H1 (cell line): ENCODE results near the gene CDKN2B-AS1. TPM values are rescaled to one million over a fixed set of nuclear protein-coding genes. Genes with fewer than 3 reads are reported as not detected.

ENCODE experiments used
- CTCF ChIA-PET: fragments of 300-600 bp; sonication (Branson Sonifier 250); formaldehyde crosslinking; loops from one replicate; lab custom pipeline; 2021; ENCODE audit not compliant: partially characterized antibody; lab: Charles Lee
- POLR2A ChIA-PET: fragments of 300-600 bp; sonication (Branson Sonifier 250); formaldehyde crosslinking; loops from one replicate; lab custom pipeline; 2021; ENCODE audit warnings: inconsistent platforms; ENCODE audit not compliant: partially characterized antibody; lab: Charles Lee
- DNase-seq, 2 experiments: peaks; one replicate each; pipeline versions ENCODE4 v3.0.0 to v3.0.0-alpha.2; 2010 to 2022; ENCODE audit warnings: low spot score in 2 of 2, low read depth in 1 of 2, mixed read lengths in 1 of 2
- FAIRE-seq: peaks from 2 replicates; lab custom pipeline; 2011; peaks lifted over from hg19 to GRCh38; lab: Jason Lieb, UNC
- H2AFZ ChIP-seq: 2 replicates; pipeline ENCODE4 v1.8.1; 2012; ENCODE audit warnings: low read length, inconsistent platforms
- H2AK5ac ChIP-seq: 2 replicates; pipeline ENCODE4 v1.6.1; 2013; ENCODE audit warnings: low read depth, low read length
- H2BK120ac ChIP-seq: replicated peaks from 2 replicates; pipeline ENCODE3; 2013; ENCODE audit warnings: low read depth, low read length, inconsistent platforms
- H2BK12ac ChIP-seq: 2 replicates; pipeline ENCODE4 v1.6.1; 2013; ENCODE audit warnings: low read depth, low read length
- H2BK15ac ChIP-seq: 2 replicates; pipeline ENCODE4 v1.6.1; 2013; ENCODE audit warnings: low read length
- H2BK20ac ChIP-seq: 2 replicates; pipeline ENCODE4 v1.6.1; 2013; ENCODE audit warnings: low read length
- H2BK5ac ChIP-seq: 2 replicates; pipeline ENCODE4 v1.6.1; 2013; ENCODE audit warnings: low read depth, low read length
- H3K14ac ChIP-seq: 2 replicates; pipeline ENCODE4 v1.6.1; 2013; ENCODE audit warnings: inconsistent platforms; ENCODE audit not compliant: insufficient read length
- H3K18ac ChIP-seq: 2 replicates; pipeline ENCODE4 v1.6.1; 2013; ENCODE audit warnings: low read length; ENCODE audit errors: extremely low read depth
- H3K23ac ChIP-seq: 2 replicates; pipeline ENCODE4 v1.6.1; 2013; ENCODE audit warnings: inconsistent platforms; ENCODE audit not compliant: insufficient read length
- H3K23me2 ChIP-seq: 2 replicates; pipeline ENCODE4 v1.6.1; 2013; ENCODE audit warnings: low read depth, low read length
- H3K27ac ChIP-seq: 2 replicates; pipeline ENCODE4 v1.6.1; 2011; ENCODE audit warnings: low read depth, low read length, inconsistent platforms
- H3K27me3 ChIP-seq, 4 experiments: replicated peaks in 1 of 4; 1 replicate in 1 of 4; 2 replicates in 3 of 4; pipeline versions ENCODE4 v1.6.1 to v1.8.1; 2011 to 2013; ENCODE audit warnings: low read length in 3 of 4, mild to moderate bottlenecking in 3 of 4, inconsistent platforms in 2 of 4, mixed read lengths in 2 of 4, moderate library complexity in 1 of 4; ENCODE audit not compliant: control insufficient read depth in 3 of 4, insufficient read depth in 3 of 4; ENCODE audit errors: extremely low read depth in 1 of 4
- H3K36me3 ChIP-seq, 4 experiments: 2 replicates each; pipeline versions ENCODE4 v1.6.1 to v1.8.1; 2011 to 2013; ENCODE audit warnings: mild to moderate bottlenecking in 4 of 4, low read length in 3 of 4, moderate library complexity in 2 of 4, control low read depth in 1 of 4, inconsistent platforms in 1 of 4; ENCODE audit not compliant: insufficient read depth in 4 of 4, control insufficient read depth in 2 of 4
- H3K4ac ChIP-seq: replicated peaks from 2 replicates; pipeline ENCODE3; 2013; ENCODE audit warnings: low read length, low read depth, mixed read lengths, inconsistent platforms; ENCODE audit not compliant: insufficient read length
- H3K4me1 ChIP-seq, 4 experiments: replicated peaks in 1 of 4; 1 replicate in 1 of 4; 2 replicates in 3 of 4; pipeline versions ENCODE4 v1.6.1 to v1.8.1; 2011 to 2013; ENCODE audit warnings: low read length in 3 of 4, inconsistent platforms in 2 of 4, mixed read lengths in 1 of 4; ENCODE audit not compliant: insufficient read depth in 4 of 4, control insufficient read depth in 3 of 4
- H3K4me2 ChIP-seq, 2 experiments: 2 replicates each; pipeline versions ENCODE4 v1.6.1 to v1.8.1; 2011 to 2013; ENCODE audit warnings: low read depth in 2 of 2, low read length in 2 of 2, control low read depth in 1 of 2, inconsistent platforms in 1 of 2, mild to moderate bottlenecking in 1 of 2; ENCODE audit not compliant: insufficient read depth in 1 of 2
- H3K4me3 ChIP-seq, 4 experiments: fragments of 200-600, 300-600 bp in 1 of 4; sonication (generic), shearing (Covaris generic), sonication (Bioruptor Twin) in 1 of 4; 2 replicates each; pipeline versions ENCODE4 v1.5.1 to v1.8.1; 2011 to 2016; ENCODE audit warnings: low read length in 4 of 4, low read depth in 3 of 4, control low read depth in 2 of 4, inconsistent platforms in 2 of 4, mild to moderate bottlenecking in 2 of 4, mixed read lengths in 1 of 4, moderate library complexity in 1 of 4; ENCODE audit not compliant: insufficient read depth in 2 of 4; ENCODE audit errors: extremely low read depth in 1 of 4
- H3K56ac ChIP-seq: replicated peaks from 2 replicates; pipeline ENCODE3; 2013; ENCODE audit warnings: low read depth, mild to moderate bottlenecking, mixed read lengths, low read length, inconsistent platforms; ENCODE audit not compliant: insufficient read length
- H3K79me1 ChIP-seq: 2 replicates; pipeline ENCODE4 v1.6.1; 2013; ENCODE audit warnings: low read depth, low read length, control low read depth
- H3K79me2 ChIP-seq, 2 experiments: 2 replicates each; pipeline versions ENCODE4 v1.6.1 to v1.8.1; 2012 to 2013; ENCODE audit warnings: low read length in 2 of 2, mild to moderate bottlenecking in 2 of 2, inconsistent platforms in 1 of 2; ENCODE audit not compliant: insufficient read depth in 2 of 2, control insufficient read depth in 1 of 2
- H3K9ac ChIP-seq, 4 experiments: replicated peaks in 1 of 4; 1 replicate in 1 of 4; 2 replicates in 3 of 4; pipeline versions ENCODE4 v1.6.1 to v1.8.1; 2011 to 2013; ENCODE audit warnings: low read depth in 3 of 4, low read length in 3 of 4, control low read depth in 2 of 4, mild to moderate bottlenecking in 2 of 4, moderate library complexity in 2 of 4, inconsistent platforms in 1 of 4; ENCODE audit errors: extremely low read depth in 1 of 4
- H3K9me3 ChIP-seq, 2 experiments: 2 replicates each; pipeline versions ENCODE4 v1.6.1 to v1.8.1; 2012 to 2013; ENCODE audit warnings: mild to moderate bottlenecking in 2 of 2, moderate library complexity in 2 of 2, control low read depth in 1 of 2, inconsistent platforms in 1 of 2, low read depth in 1 of 2, low read length in 1 of 2, mixed read lengths in 1 of 2; ENCODE audit not compliant: insufficient read depth in 2 of 2
- H4K20me1 ChIP-seq, 2 experiments: replicated peaks in 1 of 2; 2 replicates each; pipeline versions ENCODE3 to v1.8.1; 2011 to 2013; ENCODE audit warnings: inconsistent platforms in 2 of 2, low read length in 2 of 2, mild to moderate bottlenecking in 1 of 2; ENCODE audit not compliant: insufficient read depth in 2 of 2, control insufficient read depth in 1 of 2
- H4K5ac ChIP-seq: 2 replicates; pipeline ENCODE4 v1.6.1; 2013; ENCODE audit warnings: low read length, low read depth, mixed read lengths, inconsistent platforms; ENCODE audit not compliant: insufficient read length
- H4K8ac ChIP-seq: 2 replicates; pipeline ENCODE4 v1.8.0; 2013; ENCODE audit warnings: mild to moderate bottlenecking, moderate library complexity, low read length, inconsistent platforms; ENCODE audit not compliant: insufficient read depth; ENCODE audit errors: extremely low read depth
- H4K91ac ChIP-seq: replicated peaks from 2 replicates; pipeline ENCODE3; 2013; ENCODE audit warnings: low read length, mixed read lengths, inconsistent platforms; ENCODE audit not compliant: insufficient read length
- ASH2L ChIP-seq: fragments of 200-600, 300-600 bp; sonication (generic); IDR thresholded peaks from one replicate; pipeline ENCODE4 v1.7.1; 2017; ENCODE audit warnings: low read length
- ATF3 ChIP-seq: IDR thresholded peaks from 2 replicates; pipeline ENCODE4 v1.6.1; 2011; ENCODE audit warnings: low read depth, mild to moderate bottlenecking, low read length; ENCODE audit not compliant: insufficient read depth
- CBX8 ChIP-seq: fragments of 300-800, 300-1000 bp; sonication (generic); IDR thresholded peaks from 2 replicates; pipeline ENCODE4 v1.7.1; 2016; ENCODE audit warnings: low read depth, low read length, borderline replicate concordance
- EZH2 ChIP-seq: fragments of 200-600 bp; sonication (generic); IDR thresholded peaks from 2 replicates; pipeline ENCODE4 v1.7.1; 2012; ENCODE audit warnings: low read depth, mild to moderate bottlenecking, moderate library complexity, low read length, inconsistent platforms; ENCODE audit not compliant: severe bottlenecking
- KDM4A ChIP-seq: IDR thresholded peaks from one replicate; pipeline ENCODE4 v1.7.1; 2012; ENCODE audit warnings: low read depth, mild to moderate bottlenecking, moderate library complexity, low read length, inconsistent platforms; ENCODE audit not compliant: severe bottlenecking
- POU5F1 ChIP-seq: IDR thresholded peaks from 2 replicates; pipeline ENCODE4 v1.6.1; 2011; ENCODE audit warnings: low read depth, mild to moderate bottlenecking, low read length, moderate library complexity
- SIRT6 ChIP-seq: IDR thresholded peaks from one replicate; pipeline ENCODE4 v1.7.1; 2012; ENCODE audit warnings: low read length, inconsistent platforms
- SP1 ChIP-seq: IDR thresholded peaks from 2 replicates; pipeline ENCODE4 v1.6.1; 2011; ENCODE audit warnings: low read depth, low read length
- SP2 ChIP-seq: IDR thresholded peaks from 2 replicates; pipeline ENCODE4 v1.6.1; 2012; ENCODE audit warnings: mild to moderate bottlenecking, low read length, inconsistent platforms
- SRF ChIP-seq: IDR thresholded peaks from 2 replicates; pipeline ENCODE4 v1.6.1; 2011; ENCODE audit warnings: mild to moderate bottlenecking, low read depth, low read length, moderate library complexity
- SUZ12 ChIP-seq: fragments of 200-600 bp; sonication (generic); IDR thresholded peaks from 2 replicates; pipeline ENCODE4 v1.6.1; 2012; ENCODE audit warnings: mild to moderate bottlenecking, inconsistent platforms, low read length, moderate library complexity, mixed read lengths
- TCF12 ChIP-seq: IDR thresholded peaks from 2 replicates; pipeline ENCODE4 v1.6.1; 2011; ENCODE audit warnings: low read depth, mild to moderate bottlenecking, low read length
- TEAD4 ChIP-seq: IDR thresholded peaks from 2 replicates; pipeline ENCODE4 v1.6.1; 2012; ENCODE audit warnings: low read depth, low read length, inconsistent platforms, mixed read lengths
- WGBS, 2 experiments: shearing (Covaris generic) in 1 of 2; methylation state at CpG; one replicate each; pipeline versions ENCODE4 v1.1.6 to v1.1.7; 2013 to 2015; ENCODE audit warnings: low lambda C conversion rate in 2 of 2, mixed read lengths in 2 of 2, inconsistent platforms in 1 of 2, low coverage in 1 of 2, missing lambda C conversion rate in 1 of 2; ENCODE audit not compliant: insufficient replicate concordance in 2 of 2, insufficient coverage in 1 of 2, insufficient read length in 1 of 2; ENCODE audit errors: extremely low coverage in 1 of 2, missing lambda C conversion rate in 1 of 2; 5-methylcytosine and 5-hydroxymethylcytosine counted together
- polyA plus RNA-seq, 7 experiments: library from polyadenylated mRNA; depleted of rRNA in 3 of 7; stranded (reverse) in 5 of 7; unstranded in 2 of 7; fragments of >200 nt in 5 of 7; fragments of 200-250 nt in 2 of 7; gene quantifications; 1 replicate in 5 of 7; 2 replicates in 1 of 7; 4 replicates in 1 of 7; pipeline versions ENCODE4 v1.2.1 to v1.2.3, GENCODE V29; 2011 to 2013; ENCODE audit warnings: missing spikeins in 2 of 7, mixed read lengths in 2 of 7
- total RNA-seq: library from RNA; stranded (reverse); fragmentation: NEBNext Ultra II Directional; extraction: Animal tissue kit (Norgen Biotek cat#: 25700); gene quantifications from 2 replicates; pipeline ENCODE4 v1.2.1, GENCODE V29; 2021

CDKN2B-AS1 gene
- total and polyA plus RNA-seq, 2 of the 8 experiments (the other 6 are each of a cell fraction or from before 2014, with no cell fraction given) = not detected

- Histone ChIP-seq H3K9ac (no peak overlapping the region), H3K4me3 (no peak overlapping the region), H3K9me3 (no peaks in the 10 kb centered on the region), H4K91ac (no peak overlapping the region), H3K27me3 (no peaks in the 10 kb centered on the region), H3K23ac (no peak overlapping the region), H2AFZ (no peak overlapping the region), H2AK5ac (no peak overlapping the region), H3K27ac (no peak overlapping the region), H3K56ac (no peak overlapping the region), H3K36me3 (no peaks in the 10 kb centered on the region), H4K8ac (no peak overlapping the region), H2BK12ac (no peak overlapping the region), H2BK15ac (no peak overlapping the region), H2BK120ac (no peak overlapping the region), H3K79me1 (no peaks in the 10 kb centered on the region), H3K18ac (no peak overlapping the region), H3K23me2 (no peaks in the 10 kb centered on the region), H4K20me1 (no peaks in the 10 kb centered on the region), H3K4ac (no peak overlapping the region), H2BK5ac (no peak overlapping the region), H3K4me1 (peaks cover 2 to 8% (median 5%) of the 10 kb centered on the region in 4 experiments; a peak in 5 of 7 replicates), H2BK20ac (no peak overlapping the region), H3K4me2 (no peak overlapping the region), H3K79me2 (no peaks in the 10 kb centered on the region), H4K5ac (no peak overlapping the region), H3K14ac (no peak overlapping the region)
- 90% methylated on average over 12 of the region's 12 CpGs; no CpG with 5 or more reads in 1 of the 2 experiments for WGBS, 2 experiments
- ChIA-PET POLR2A (no interaction called here), CTCF (interaction anchor here (0.9 kb wide), 1 partner anchor 18 kb away, joined by 3 read pairs; no protein-coding TSS in a partner anchor)
- FAIRE-seq = no peak
- DNase-seq = no peak
- TF ChIP-seq ASH2L = no peak
- TF ChIP-seq TEAD4 = no peak
- no peak for TF ChIP-seq SP2
- TF ChIP-seq CBX8 = no peak
- no peak for TF ChIP-seq SP1
- TF ChIP-seq SIRT6 = no peak
- no peak for TF ChIP-seq EZH2
- no peak for TF ChIP-seq SRF
- TF ChIP-seq TCF12 = no peak
- TF ChIP-seq SUZ12 = no peak
- TF ChIP-seq ATF3 = no peak
- TF ChIP-seq POU5F1 = no peak
- no peak for TF ChIP-seq KDM4A
These were observed 118.6 kb downstream of the CDKN2B-AS1 start for GRCh38 chr9:22112870-22113821.
